ELR (cell line): ENCODE data around the gene CCDC150.
"Not testable (repeated sequence)": the region's sequence is repeated elsewhere in the genome, so short reads cannot be mapped to it uniquely, and the experiment has no call there.

Experiments used
- DNase-seq: peaks from one replicate; pipeline ENCODE4 v3.0.0-alpha.2; 2015; ENCODE audit warnings: low read depth

The CCDC150 gene

DNA sequence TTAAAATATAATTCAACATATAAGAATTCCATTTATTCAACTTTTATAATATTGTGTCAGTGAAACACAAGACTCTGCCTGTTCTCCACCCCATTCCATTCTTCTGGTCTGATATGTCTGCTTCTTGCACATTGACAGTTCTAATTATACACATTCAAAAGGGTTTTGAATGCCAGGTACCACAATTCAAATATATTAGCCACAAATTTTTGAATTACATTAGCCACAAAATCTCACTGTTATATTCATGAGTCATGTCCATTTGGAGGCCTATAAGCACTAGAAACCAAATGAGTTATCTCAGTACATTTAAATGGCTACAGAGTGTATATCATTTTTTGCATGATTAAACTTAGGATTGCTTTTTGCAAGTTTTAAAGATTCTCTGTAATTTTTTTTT lies 72.1 kb downstream of the CCDC150 start:
- DNase-seq, result no peak

DNA sequence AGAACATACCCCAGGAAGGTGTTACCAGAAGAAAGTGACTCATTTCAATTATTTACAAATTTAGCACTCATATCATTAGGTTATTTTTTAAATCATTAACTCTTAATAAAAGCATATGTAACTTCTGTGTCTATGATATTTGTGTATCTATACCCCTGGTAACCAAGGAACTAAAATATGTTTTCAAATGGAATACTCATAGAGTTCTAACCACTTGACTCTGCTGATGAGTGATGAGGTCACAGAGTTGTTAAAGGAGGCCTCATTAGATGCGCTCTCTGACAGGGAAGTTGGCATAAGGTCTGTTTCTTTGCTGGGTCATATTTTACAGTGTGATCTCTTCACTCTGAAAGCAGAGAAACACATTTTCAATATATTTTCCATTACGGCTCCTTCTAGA lies 73.4 kb downstream of the CCDC150 start:
- no peak for DNase-seq

DNA sequence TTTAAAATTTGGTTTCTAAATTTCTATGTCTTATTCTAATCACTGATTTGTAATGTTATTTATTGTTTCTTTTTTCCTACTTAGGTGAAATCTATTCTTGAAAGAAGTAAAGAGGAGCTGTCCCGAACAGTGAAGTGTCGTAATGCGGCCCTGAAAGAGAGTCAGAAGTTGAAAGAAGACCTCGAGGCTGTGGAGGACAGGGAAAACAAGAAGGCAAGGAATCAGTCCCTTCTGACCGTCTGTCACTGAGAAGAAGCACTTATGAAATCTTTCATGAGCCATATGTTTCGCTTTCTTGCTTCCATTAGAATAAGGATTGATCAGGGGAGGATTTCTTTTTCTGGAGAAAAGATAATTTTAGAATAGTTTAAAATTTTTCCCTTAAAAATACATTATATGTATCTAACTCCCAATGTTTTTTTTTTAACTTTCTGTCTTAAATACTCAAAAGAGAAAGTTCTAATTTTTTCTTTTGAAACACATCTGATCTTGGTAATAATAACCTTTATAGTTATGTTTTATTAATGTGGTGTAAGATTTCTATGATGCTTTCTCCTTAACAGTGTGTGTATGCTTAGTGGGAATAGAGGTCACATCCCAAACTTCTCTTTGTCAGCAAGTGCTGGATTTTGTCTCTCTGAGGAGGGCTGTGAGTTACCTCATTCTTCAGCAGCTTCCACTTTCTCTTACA lies 79.0 kb downstream of the CCDC150 start:
- no peak for DNase-seq

DNA sequence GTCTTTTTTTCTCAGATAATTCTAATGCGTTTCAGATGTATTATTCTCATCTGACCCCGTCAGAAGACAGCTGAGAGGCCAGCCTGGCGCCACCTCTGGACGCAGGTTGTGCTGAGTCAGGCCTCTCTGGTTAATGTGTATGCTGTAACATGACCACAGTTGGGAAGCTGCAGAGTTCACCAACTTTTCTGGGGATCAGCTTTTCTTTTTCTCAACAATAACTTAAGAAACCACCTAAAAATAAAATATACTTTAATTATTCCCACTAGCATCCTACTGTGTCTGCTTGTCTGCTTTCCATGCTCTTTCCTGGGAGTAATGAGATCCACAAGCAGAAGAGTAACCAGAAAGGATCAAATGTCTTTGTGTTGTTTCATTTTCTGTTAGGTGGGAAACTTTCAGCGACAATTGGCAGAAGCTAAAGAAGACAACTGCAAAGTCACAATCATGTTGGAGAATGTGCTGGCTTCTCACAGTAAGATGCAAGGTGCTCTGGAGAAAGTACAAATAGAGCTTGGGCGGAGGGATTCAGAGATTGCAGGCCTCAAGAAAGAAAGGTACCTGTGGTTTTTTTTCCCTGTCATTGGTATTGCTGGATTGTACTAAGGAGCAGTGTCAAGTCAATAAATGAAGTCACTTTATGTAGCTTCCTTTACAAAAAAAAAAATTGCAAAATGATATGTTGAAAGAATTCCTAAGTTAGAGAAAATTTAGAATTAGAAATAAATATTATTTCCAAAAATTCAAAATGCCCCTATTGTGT lies 79.8 kb downstream of the CCDC150 start:
- peak; percentile 58 for DNase-seq

DNA sequence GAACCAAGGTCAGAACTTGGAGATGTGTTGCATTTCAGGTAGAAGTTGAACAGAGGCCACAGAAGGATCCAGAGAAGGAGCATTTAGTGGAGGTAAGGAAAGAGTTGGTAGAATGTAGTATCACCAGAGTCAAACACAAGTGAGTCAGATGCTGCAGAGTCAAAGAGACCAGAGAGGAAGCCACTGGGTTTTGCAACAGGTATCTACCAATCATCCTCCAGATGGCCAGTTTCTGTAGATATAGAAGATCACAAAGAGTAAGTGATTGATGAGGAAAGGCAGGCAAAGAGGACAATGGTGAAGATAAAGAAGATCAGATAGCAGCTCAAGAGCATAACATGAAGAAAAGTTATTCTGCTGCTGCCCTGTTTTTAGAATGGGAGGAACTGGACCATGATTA lies 84.1 kb downstream of the CCDC150 start:
- no peak for DNase-seq

DNA sequence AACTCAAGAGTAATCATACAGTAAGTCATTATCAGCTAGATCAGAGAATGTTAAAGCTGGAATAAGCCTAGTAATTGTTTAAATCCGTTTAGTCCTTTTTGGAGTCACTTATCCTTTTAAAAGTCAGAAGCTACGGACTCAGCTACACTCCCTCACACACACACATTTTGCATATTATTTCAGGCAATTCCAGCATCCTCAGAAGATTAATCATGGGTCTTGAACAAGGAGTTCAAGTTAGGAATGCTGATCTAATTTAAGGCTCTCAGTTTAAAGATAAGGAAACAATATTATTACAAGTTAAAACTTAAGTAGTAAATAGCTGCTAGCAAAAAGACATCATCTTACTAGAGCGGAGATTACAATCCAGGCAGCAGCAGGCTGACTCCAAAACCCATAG lies 85.7 kb downstream of the CCDC150 start:
- DNase-seq, result no peak

DNA sequence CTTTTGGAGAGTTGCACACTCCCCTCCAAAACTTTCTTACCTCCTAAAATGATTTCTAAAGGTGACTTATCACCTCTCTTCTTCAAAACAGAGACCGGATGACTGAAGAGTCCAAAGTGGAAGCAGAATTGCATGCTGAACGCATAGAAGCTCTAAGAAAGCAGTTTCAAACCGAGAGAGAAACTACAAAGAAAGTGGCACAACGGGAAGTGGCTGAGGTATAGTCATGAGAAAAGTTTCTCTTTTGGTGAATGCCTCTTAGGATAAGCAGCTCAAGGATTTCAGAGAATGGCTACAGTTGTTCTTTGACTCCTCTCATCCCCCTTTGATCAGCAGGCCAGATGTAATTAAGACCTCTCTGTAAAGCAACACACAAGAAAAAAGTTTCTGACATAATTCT lies 86.4 kb downstream of the CCDC150 start:
- DNase-seq, result no peak

DNA sequence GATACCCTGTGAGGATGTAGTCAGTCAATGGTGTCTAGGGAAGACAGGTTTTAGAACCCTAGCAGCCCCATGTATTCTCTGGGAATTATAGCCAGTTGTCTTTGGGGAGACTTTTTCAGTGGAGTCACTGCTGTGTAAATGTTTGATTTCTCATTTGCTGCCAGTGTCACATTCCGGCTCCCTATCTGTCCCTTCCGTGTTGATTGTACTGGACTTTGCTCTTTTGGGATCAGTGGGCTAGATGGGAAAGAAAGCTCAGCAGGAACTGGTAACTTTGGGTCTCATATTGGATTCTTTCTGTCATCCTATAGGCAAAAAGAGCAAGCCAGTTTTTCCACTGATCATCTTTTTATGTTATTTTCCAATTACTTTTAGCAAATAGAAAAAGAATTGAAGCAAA lies 89.9 kb downstream of the CCDC150 start:
- no peak for DNase-seq

DNA sequence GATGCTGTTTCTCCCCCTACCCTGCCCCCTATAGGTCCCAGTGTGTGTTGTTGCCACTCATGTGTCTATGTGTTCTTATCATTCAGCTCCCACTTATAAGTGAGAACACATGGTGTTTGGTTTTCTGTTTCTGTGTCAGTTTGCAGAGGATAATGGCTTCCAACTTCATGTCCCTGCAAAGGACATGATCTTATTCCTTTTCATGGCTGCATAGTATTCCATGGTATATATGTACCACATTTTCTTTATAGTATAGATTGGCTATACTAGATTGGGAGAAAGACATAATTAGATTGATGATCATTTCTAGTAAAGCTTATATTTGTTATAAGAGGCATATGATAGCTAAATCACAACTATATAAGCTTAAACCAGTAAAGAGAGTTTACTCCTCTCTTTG lies 97.1 kb downstream of the CCDC150 start:
- not testable (repeated sequence) for DNase-seq

DNA sequence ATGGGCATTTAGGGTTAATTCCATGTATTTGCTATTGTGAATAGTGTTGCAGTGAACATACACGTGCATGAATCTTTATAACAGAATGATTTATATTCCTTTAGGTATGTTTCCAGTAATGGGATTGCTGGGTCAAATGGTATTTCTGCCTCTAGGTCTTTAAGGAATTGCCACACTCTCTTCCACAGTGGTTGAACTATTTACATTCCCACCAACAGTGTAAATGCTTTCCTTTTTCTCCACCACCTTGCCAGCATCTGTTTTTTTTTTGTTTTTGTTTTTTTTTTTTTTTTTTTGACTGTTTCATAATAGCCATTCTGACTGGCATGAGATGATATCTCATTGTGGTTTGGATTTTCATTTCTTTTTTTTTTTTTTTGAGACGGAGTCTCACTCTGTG lies 97.5 kb downstream of the CCDC150 start:
- DNase-seq, result no peak

DNA sequence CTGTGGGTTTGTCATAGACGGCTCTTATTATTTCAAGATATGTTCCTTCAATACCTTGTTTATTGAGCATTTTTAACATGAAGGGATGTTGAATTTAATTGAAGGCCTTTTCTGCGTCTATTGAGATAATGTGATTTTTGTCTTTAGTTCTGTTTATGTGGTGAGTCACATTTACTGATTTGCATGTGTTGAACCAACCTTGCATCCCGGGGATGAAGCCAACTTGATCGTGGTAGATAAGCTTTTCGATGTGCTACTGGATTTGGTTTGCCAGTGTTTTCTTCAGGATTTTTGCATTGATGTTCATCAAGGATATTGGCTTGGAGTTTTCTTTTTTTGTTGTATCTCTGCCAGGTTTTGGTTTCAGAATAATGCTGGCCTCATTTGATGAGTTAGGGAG lies 99.5 kb downstream of the CCDC150 start:
- no peak for DNase-seq

DNA sequence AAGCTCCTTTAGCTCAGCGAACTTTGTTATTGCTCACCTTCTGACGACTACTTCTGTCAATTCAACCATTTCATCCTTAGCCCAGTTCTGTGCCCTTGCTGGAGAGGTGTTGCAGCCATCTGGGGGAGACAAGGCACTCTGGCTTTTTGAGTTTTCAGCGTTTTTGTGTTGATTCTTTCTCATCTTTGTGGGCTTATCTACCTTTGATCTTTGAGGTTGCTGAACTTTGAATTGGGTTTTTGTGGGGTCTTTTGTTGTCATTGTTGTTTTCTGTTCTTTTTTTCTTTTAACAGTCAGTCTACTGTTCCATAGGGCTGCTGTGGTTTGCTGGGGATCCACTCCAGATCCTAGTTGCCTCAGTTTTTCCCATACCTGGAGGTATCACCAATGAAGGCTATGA lies 102.7 kb downstream of the CCDC150 start:
- DNase-seq, result no peak

DNA sequence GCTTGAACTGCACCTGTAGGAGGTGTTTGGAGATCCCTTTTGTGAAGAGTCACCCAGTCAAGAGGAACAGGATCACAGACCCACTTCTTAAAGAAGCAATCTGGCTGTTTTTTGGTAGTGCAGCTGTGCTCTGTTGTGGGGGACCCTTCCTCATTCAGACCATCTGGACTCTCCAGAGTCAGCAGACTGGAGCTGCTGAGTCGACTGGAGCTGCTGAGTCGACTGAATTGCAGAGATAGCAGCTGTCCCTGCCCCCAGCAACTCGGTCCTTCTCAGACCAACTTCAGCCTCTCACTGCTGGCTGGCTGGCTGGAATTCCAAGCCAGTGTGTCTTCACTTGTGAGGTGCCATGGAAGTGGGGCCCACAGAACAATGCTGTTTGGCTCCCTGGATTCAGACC lies 103.2 kb downstream of the CCDC150 start:
- DNase-seq, result no peak

DNA sequence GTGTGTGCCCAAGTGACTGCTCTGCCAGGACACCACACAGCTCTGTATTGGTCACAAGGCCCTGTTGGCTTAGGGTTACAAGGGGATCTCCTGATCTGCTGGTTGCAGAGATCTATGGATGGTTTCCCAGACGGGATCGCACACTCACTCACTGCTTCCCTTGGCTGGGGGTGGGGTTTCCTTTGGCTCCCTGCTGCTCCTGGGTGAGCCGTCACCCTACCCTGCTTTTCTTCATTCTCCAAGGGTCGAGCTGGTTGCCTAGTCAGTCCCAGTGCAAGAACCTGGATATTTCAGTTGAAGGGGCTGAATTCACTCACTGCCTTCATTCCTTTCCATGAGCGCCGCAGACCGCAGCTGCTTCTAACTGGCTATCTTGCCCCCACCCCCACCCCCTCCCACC lies 103.7 kb downstream of the CCDC150 start:
- no peak for DNase-seq

DNA sequence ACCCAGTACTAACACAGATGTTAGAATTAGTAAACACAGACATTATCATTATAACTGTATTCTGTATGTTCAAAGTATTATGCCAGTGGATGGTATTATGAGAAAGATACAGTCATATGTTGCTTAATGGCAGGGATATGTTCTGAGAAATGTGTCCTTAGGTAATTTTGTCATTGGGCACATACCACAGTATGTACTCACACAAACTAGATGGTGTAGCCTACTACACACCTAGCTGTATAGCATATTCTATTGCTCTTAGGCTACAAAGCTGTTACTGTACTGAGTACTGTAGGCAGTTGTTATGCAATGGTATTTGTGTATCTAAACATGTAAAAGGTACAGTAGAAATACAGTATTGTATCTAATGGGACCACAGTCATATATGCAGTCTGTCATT lies 106.2 kb downstream of the CCDC150 start:
- no peak for DNase-seq

DNA sequence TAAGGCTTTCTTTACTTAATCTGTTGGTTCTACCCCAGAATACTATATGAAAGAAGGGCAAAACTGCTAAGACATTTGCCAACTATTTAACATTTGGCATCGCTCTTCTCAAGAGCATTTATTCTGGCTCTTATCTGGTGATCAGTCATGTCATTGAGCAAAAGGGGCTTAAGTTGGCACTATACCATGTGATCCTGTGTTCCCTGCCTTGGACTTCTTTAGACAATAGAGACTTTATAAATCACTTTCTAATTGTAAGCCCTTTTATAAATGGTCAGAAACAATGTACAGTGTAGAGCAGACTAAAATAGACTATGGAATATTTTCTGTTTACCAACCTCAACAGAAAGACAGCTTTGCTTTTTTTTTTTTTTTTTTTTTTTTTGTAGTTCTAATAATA lies 107.9 kb downstream of the CCDC150 start:
- no peak for DNase-seq

DNA sequence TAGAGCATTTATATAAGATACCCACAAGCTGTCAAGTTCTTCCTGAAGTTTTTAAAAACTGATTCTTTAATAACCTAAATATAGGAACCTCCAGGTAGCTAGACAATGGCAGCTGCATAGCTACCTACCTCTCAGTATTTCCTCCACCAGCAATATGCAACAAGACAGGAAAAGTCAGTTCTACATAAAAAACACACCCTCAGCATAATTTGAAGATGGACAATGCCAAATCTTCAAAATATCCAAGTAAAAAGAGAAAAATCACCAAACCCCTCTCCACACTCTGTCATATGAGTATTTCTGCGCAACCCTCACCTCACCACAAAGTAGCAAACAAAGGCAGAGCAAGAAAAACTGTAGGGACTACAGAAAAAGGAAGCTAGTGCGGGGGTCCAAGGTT lies 108.6 kb downstream of the CCDC150 start:
- no peak for DNase-seq

DNA sequence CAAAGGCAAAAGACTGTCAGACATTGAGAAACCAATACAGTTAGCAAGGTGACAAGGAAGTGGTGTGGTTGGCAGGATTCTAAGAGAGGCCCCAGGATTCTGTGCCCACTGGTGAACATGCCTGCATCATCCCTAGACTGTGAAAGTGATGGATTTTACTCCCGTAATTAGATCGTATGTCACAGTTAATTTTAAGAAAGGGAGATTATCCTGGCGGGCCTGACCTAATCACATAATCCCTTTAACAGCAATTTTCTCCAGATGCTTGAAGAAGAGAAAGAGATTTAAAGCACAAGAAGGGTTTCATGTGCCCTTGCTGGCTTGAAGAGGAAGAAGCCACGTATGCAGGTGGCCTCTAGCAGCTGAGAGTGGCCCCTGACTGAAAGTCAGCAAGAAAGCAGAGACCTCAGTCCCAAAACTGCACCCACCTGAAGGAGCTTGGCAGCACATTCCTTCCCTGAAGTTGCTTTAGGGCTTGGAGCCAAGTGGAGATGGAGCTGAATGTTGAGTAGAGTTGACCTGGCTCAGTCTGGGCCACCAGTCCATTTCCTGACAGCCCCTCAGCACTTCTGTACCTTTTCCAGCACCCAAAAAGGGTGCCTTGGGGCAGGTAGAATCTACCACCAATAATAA lies 110.9 kb downstream of the CCDC150 start:
- no peak for DNase-seq

DNA sequence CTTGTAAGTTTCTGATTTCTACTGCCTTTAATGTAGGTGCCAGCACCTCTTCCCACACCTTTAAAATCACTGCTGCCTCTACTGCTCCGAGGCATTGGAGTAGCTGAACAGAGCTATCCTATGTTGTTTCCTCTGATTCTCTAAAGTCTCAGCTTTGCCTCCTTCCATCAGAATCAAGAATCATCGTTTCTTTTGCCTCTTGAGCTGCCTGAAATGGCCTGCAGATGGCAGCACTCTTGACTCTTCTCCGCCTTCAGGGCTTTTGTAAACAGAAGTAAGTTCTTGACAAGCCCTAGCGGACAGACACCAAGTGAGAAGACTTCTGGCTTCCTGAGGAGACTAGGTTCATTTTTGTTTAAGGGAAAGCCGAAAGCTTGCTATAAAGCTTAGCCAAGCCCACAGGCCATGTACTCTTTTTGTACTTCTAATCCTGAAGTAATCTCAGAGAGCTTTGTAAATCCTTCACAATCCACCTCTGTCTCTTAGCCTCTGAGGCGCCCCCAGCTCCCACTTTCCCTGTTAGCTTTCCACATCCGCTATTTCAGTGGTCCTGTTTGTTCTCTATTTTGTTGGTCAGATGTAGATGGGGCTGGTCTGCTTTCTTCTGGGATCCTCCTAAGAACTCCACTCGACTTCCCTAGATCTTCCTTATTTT lies 111.6 kb downstream of the CCDC150 start:
- DNase-seq, result peak; percentile 81

DNA sequence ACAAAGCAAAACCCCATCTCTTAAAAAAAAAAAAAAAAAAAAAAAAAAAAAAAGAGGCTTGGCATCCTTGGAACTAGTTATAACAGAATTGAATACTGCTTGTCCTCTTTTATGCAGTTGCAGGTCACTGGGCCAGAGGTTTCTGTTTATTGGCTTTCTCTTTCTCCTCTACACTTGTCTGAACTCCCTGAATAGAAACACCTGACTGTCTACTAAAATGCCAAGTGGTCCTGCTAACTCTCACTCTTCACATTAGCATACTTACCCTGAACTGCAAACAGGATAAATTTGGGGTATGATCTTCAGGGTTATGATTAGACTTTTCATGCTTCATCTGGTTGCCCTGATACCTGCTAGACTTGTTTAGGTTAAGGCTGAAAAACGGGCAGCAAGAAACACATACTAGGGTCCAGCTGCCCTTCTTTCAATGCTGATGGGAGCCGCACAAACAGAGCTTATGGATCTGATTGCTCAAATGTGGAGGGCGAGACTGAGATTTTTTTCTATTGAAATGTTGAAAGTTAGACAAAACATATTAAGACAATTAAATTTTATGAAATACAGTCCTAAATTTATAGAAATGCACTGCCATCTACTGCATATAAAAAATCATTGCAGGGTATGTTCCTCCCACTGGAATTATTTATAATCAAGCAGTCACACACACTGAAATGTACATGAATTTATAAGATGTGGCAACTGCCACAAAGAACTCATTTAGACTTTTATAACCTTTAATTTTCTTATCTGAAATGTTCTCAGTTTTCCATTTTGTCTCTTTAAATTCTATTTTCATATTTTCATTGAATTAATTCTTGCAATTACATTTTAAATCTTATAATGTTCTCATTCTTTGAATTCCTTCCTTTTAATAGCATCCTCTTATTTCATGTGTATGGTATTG lies 119.2 kb downstream of the CCDC150 start:
- peak; percentile 55 for DNase-seq

DNA sequence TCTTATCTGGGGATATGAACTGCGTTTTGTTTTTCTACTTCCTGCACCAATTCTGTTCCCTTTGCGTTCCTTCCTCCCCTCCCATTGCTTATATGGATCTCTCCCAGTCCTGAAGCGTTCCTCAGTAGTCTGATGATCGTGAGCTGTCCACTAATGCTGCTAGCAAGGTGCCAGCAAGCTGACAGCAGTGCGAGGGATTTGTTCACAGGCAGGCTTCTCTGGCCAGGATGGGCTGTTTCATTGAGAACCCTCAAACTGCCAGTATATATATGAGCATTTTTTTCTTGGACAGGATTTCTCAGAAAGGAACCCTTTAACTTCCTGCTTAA lies 119.8 kb downstream of the CCDC150 start:
- DNase-seq, result no peak

DNA sequence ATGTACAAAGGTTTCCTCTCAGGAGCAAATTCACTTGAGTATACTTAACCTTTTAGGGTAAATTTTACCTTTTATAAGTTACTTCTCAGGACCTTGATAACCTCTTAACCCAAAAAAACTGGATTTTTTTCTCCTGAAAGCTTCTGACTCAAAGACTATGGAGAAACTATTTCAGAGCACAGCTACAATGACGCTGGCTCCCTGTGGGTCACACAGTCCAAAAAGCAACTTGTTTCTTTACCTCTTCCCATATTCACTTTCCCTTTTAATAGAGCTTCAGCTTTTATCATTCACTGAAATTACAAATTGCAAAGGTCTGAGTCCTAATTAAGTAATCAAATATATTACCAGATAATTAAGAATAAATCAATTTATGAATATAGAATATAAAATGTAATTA lies 127.6 kb downstream of the CCDC150 start:
- DNase-seq, result no peak
